GM12864 (cell line): ENCODE measurements around the gene TMEM43.
"Not testable (repeated sequence)": the region's sequence is repeated elsewhere in the genome, so short reads cannot be mapped to it uniquely, and the experiment has no call there.

Experiments
- DNase-seq: peaks from one replicate; pipeline ENCODE4 v3.0.0-alpha.2; 2011; ENCODE audit warnings: low read depth
- H3K4me3 ChIP-seq: 2 replicates; pipeline ENCODE4 v1.5.1; 2011; ENCODE audit warnings: mild to moderate bottlenecking, low read depth, low read length, control low read depth
- TF ChIP-seq, protein P1 (sequence below): IDR thresholded peaks from 2 replicates; pipeline ENCODE4 v1.5.1; 2011; ENCODE audit warnings: low read depth, mild to moderate bottlenecking, moderate library complexity, low read length, control low read depth, inconsistent platforms; ENCODE audit errors: missing control alignments

The TMEM43 gene

DNA sequence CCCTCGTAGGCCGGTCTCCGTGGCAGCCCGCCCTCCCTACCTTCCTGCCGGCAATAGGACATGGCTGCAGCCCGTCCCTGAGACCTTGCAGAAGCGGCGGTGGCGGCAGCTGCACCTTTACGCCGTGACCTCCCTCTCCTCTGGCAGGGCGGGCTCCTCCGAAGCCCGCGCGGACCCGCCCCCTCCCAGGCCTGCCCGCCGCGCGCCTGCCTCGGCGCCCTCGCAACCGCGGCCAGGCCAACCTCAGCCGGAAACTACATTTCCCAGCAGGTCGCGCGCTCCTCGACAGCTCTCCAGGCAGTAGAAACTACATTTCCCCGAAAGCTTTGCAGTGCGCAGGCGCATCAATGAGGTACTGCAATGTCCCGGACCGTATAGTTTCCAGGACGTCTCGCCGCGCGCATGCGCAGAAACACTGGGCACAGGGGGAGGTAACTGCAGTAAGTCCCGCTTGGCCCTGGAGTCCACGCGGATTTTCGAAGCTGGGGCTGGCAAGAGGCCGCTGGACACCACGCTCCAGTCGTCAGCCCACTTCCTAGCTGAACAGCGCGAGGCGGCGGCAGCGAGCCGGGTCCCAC lies at the start of gene TMEM43, which contains the start of gene CHCHD4:
TMEM43 (plus strand) TSS at position 438 of the 578 bp plus-strand sequence. CDS start 142 bp downstream, outside the sequence.
CHCHD4 (minus strand) TSS at position 256 of the 578 bp plus-strand sequence; CDS start at position 62, 194 bp downstream.
- DNase-seq, result peak; percentile 97
- TF ChIP-seq, protein P1, sequence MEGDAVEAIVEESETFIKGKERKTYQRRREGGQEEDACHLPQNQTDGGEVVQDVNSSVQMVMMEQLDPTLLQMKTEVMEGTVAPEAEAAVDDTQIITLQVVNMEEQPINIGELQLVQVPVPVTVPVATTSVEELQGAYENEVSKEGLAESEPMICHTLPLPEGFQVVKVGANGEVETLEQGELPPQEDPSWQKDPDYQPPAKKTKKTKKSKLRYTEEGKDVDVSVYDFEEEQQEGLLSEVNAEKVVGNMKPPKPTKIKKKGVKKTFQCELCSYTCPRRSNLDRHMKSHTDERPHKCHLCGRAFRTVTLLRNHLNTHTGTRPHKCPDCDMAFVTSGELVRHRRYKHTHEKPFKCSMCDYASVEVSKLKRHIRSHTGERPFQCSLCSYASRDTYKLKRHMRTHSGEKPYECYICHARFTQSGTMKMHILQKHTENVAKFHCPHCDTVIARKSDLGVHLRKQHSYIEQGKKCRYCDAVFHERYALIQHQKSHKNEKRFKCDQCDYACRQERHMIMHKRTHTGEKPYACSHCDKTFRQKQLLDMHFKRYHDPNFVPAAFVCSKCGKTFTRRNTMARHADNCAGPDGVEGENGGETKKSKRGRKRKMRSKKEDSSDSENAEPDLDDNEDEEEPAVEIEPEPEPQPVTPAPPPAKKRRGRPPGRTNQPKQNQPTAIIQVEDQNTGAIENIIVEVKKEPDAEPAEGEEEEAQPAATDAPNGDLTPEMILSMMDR, result no peak

DNA sequence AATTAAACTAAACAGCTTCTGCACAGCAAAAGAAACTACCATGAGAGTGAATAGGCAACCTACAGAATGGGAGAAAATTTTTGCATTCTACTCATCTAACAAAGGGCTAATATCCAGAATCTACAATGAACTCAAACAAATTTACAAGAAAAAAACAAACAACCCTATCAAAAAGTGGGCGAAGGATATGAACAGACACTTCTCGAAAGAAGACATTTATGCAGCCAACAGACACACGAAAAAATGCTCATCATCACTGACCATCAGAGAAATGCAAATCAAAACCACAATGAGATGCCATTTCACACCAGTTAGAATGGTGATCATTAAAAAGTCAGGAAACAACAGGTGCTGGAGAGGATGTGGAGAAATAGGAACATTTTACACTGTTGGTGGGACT lies 49.6 kb upstream of the TMEM43 start:
- not testable (repeated sequence) for DNase-seq, H3K4me3 ChIP-seq

More for the DNA sequence above, at the start of gene TMEM43, which contains the start of gene CHCHD4:
- H3K4me3 ChIP-seq, result peak within 1 kb of the TSS; percentile 91

- TF ChIP-seq, protein P1, result no peak
- no peak overlapping the region for H3K4me3 ChIP-seq
- DNase-seq, result no peak
These were observed 47.5 kb upstream of the TMEM43 start for GRCh38 chr3:14077310-14077709.

DNA sequence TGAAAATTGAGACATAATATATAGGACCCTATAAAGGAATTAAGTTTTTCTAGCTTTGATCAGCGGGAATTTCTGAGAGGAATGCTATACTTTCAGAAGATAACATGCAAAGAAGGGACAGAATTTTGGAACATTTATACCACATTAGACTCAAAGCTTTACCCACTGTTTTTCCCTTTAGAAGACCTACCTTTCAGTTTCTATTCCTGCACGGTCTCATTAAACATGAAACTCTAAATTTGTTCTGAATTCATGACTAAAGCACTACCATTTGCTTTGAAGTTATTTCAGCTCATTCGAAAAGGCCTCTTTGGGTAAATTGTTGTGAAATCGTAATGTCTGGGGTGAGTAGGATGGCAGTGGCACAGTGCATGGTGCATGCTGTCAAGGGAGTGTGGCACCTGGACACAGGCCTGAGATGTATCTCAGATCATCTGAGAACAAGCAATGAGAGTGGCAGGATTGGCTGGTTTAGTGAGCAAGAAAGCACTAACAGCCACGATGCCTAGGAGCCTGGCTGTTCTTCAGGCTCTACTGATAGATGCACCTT lies 42.7 kb upstream of the TMEM43 start:
- TF ChIP-seq, protein P1, result no peak
- no peak for DNase-seq
- no peak overlapping the region for H3K4me3 ChIP-seq

- not testable (repeated sequence) for DNase-seq, H3K4me3 ChIP-seq
These were observed 37.4 kb upstream of the TMEM43 start for GRCh38 chr3:14087461-14087860.

GRCh38 chr3:14091959-14092358 lies 32.9 kb upstream of the TMEM43 start:
- not testable (repeated sequence) for H3K4me3 ChIP-seq, DNase-seq

DNA sequence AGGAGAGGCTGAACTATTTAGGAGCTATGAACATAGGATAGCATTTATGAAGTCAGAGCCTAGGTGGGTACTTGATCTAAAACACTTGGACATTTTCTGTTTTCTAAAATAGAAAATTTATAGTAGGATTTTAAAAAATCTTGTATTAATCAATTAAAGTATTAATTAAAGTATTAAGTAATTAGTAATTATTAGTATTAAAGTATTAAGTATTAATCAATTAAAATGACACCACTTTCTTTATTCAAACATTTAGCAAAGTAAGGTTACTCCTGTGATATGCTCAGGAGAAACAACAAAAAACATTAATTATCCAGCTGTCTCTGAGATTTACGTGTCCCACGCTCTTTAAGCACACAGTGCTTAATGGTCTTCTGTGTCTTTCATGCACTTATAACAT lies 32.4 kb upstream of the TMEM43 start:
- no peak overlapping the region for H3K4me3 ChIP-seq
- TF ChIP-seq, protein P1, result no peak

DNA sequence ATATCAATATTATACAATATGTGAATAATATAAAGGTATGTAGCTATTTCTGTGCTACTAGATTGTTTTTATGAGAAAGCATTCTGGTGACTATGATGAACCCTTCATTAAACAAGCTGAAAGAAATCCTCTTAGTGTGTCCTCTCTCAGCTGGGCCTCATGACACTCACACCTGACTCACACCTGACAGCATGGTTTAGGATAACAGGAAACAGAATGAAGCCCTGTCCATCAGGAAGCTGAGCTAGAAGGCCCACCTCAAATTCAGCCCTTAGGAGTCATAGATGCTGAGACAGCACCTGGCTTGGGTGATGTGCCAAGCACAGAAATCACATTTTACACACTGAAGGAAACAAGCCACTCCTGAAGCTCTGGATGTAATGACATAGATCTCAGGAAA lies 31.0 kb upstream of the TMEM43 start:
- TF ChIP-seq, protein P1, result no peak
- no peak for DNase-seq
- no peak overlapping the region for H3K4me3 ChIP-seq

More for the DNA sequence above, 32.4 kb upstream of the TMEM43 start:
- DNase-seq, result no peak
